Measurements from ENCODE around the gene IGF1.

GRCh38 chr12:102350070-102350469 lies 130.3 kb downstream of the IGF1 start:
- TF ChIP-seq, protein P1, sequence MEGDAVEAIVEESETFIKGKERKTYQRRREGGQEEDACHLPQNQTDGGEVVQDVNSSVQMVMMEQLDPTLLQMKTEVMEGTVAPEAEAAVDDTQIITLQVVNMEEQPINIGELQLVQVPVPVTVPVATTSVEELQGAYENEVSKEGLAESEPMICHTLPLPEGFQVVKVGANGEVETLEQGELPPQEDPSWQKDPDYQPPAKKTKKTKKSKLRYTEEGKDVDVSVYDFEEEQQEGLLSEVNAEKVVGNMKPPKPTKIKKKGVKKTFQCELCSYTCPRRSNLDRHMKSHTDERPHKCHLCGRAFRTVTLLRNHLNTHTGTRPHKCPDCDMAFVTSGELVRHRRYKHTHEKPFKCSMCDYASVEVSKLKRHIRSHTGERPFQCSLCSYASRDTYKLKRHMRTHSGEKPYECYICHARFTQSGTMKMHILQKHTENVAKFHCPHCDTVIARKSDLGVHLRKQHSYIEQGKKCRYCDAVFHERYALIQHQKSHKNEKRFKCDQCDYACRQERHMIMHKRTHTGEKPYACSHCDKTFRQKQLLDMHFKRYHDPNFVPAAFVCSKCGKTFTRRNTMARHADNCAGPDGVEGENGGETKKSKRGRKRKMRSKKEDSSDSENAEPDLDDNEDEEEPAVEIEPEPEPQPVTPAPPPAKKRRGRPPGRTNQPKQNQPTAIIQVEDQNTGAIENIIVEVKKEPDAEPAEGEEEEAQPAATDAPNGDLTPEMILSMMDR (IDR thresholded peaks at IDR 0.05): no peak
- TF ChIP-seq POLR2A (IDR thresholded peaks at IDR 0.05): no peak
